ENCODE data around the gene LSM14B.

DNA sequence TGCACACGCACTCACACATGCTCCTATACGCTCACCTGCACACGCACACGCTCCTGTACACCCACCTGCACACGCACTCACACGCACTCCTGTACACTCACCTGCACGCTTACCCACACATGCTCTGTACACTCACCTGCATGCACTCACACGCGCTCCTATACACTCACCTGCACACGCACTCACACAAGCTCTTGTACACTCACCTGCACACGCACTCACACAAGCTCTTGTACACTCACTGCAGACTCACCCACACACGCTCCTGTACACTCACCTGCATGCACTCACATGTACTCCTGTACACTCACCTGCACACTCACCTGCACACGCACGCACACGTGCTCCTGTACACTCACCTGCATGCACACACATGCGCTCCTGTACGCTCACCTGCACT lies 34.6 kb upstream of the LSM14B start:
- TF ChIP-seq ZNF416 (CRISPR knock-in tag; IDR thresholded peaks at IDR 0.05): no peak
- TF ChIP-seq, protein P1, sequence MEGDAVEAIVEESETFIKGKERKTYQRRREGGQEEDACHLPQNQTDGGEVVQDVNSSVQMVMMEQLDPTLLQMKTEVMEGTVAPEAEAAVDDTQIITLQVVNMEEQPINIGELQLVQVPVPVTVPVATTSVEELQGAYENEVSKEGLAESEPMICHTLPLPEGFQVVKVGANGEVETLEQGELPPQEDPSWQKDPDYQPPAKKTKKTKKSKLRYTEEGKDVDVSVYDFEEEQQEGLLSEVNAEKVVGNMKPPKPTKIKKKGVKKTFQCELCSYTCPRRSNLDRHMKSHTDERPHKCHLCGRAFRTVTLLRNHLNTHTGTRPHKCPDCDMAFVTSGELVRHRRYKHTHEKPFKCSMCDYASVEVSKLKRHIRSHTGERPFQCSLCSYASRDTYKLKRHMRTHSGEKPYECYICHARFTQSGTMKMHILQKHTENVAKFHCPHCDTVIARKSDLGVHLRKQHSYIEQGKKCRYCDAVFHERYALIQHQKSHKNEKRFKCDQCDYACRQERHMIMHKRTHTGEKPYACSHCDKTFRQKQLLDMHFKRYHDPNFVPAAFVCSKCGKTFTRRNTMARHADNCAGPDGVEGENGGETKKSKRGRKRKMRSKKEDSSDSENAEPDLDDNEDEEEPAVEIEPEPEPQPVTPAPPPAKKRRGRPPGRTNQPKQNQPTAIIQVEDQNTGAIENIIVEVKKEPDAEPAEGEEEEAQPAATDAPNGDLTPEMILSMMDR (IDR thresholded peaks at IDR 0.05): no peak
- TF ChIP-seq, protein P2, sequence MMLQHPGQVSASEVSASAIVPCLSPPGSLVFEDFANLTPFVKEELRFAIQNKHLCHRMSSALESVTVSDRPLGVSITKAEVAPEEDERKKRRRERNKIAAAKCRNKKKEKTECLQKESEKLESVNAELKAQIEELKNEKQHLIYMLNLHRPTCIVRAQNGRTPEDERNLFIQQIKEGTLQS (CRISPR knock-in tag; conservative IDR thresholded peaks at IDR 0.05): no peak
- TF ChIP-seq, protein P3, sequence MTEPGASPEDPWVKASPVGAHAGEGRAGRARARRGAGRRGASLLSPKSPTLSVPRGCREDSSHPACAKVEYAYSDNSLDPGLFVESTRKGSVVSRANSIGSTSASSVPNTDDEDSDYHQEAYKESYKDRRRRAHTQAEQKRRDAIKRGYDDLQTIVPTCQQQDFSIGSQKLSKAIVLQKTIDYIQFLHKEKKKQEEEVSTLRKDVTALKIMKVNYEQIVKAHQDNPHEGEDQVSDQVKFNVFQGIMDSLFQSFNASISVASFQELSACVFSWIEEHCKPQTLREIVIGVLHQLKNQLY (CRISPR knock-in tag; IDR thresholded peaks at IDR 0.05): no peak
- TF ChIP-seq, protein P4, sequence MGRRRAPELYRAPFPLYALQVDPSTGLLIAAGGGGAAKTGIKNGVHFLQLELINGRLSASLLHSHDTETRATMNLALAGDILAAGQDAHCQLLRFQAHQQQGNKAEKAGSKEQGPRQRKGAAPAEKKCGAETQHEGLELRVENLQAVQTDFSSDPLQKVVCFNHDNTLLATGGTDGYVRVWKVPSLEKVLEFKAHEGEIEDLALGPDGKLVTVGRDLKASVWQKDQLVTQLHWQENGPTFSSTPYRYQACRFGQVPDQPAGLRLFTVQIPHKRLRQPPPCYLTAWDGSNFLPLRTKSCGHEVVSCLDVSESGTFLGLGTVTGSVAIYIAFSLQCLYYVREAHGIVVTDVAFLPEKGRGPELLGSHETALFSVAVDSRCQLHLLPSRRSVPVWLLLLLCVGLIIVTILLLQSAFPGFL (CRISPR knock-in tag; IDR thresholded peaks at IDR 0.05; ENCODE audit: borderline replicate concordance): no peak
- TF ChIP-seq, protein P5, sequence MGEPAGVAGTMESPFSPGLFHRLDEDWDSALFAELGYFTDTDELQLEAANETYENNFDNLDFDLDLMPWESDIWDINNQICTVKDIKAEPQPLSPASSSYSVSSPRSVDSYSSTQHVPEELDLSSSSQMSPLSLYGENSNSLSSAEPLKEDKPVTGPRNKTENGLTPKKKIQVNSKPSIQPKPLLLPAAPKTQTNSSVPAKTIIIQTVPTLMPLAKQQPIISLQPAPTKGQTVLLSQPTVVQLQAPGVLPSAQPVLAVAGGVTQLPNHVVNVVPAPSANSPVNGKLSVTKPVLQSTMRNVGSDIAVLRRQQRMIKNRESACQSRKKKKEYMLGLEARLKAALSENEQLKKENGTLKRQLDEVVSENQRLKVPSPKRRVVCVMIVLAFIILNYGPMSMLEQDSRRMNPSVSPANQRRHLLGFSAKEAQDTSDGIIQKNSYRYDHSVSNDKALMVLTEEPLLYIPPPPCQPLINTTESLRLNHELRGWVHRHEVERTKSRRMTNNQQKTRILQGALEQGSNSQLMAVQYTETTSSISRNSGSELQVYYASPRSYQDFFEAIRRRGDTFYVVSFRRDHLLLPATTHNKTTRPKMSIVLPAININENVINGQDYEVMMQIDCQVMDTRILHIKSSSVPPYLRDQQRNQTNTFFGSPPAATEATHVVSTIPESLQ (CRISPR knock-in tag; IDR thresholded peaks at IDR 0.05): no peak
- TF ChIP-seq, protein P6, sequence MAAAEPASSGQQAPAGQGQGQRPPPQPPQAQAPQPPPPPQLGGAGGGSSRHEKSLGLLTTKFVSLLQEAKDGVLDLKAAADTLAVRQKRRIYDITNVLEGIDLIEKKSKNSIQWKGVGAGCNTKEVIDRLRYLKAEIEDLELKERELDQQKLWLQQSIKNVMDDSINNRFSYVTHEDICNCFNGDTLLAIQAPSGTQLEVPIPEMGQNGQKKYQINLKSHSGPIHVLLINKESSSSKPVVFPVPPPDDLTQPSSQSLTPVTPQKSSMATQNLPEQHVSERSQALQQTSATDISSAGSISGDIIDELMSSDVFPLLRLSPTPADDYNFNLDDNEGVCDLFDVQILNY (CRISPR knock-in tag; IDR thresholded peaks at IDR 0.05): no peak
- TF ChIP-seq, protein P7, sequence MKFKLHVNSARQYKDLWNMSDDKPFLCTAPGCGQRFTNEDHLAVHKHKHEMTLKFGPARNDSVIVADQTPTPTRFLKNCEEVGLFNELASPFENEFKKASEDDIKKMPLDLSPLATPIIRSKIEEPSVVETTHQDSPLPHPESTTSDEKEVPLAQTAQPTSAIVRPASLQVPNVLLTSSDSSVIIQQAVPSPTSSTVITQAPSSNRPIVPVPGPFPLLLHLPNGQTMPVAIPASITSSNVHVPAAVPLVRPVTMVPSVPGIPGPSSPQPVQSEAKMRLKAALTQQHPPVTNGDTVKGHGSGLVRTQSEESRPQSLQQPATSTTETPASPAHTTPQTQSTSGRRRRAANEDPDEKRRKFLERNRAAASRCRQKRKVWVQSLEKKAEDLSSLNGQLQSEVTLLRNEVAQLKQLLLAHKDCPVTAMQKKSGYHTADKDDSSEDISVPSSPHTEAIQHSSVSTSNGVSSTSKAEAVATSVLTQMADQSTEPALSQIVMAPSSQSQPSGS (CRISPR knock-in tag; IDR thresholded peaks at IDR 0.05; ENCODE audit: borderline replicate concordance, low read depth): no peak
- TF ChIP-seq SMAD3 (CRISPR knock-in tag; IDR thresholded peaks at IDR 0.05; ENCODE audit: borderline replicate concordance): no peak
